Uterus (tissue), 4 donors: ENCODE data around the gene ZNF846. TPM values are rescaled to one million over a fixed set of nuclear protein-coding genes. Genes with fewer than 3 reads are reported as not detected.
"Not testable (repeated sequence)": the region's sequence is repeated elsewhere in the genome, so short reads cannot be mapped to it uniquely, and the experiment has no call there.

Source experiments
- DNase-seq, 2 donors: peaks; one replicate each; pipeline ENCODE4 v3.0.0-alpha.2; 2019 to 2020
- H3K27ac ChIP-seq, 2 donors: fragments of 200-600 bp; sonication (generic); 1 replicate in 1 of 2; 2 replicates in 1 of 2; pipeline ENCODE4 v1.5.1; 2016 to 2018
- H3K27me3 ChIP-seq, 2 donors: fragments of 200-600 bp; sonication (generic); one replicate each; pipeline ENCODE4 v1.5.1; 2018 to 2019; ENCODE audit warnings: control low read depth in 1 of 2
- H3K36me3 ChIP-seq, 2 donors: fragments of 200-600 bp; sonication (generic); one replicate each; pipeline ENCODE4 v1.5.1; 2019; ENCODE audit warnings: control low read depth in 1 of 2
- H3K4me1 ChIP-seq, 2 donors: fragments of 200-600 bp; sonication (generic); one replicate each; pipeline ENCODE4 v1.5.1; 2018 to 2019; ENCODE audit warnings: control low read depth in 1 of 2
- H3K4me3 ChIP-seq, 2 donors: fragments of 200-600 bp; sonication (generic); 1 replicate in 1 of 2; 2 replicates in 1 of 2; pipeline ENCODE4 v1.5.1; 2018 to 2019; ENCODE audit warnings: mild to moderate bottlenecking in 1 of 2
- H3K9me3 ChIP-seq, 2 donors: fragments of 200-600 bp; sonication (generic); one replicate each; pipeline ENCODE4 v1.5.1; 2019; ENCODE audit warnings: control low read depth in 1 of 2
- POLR2A ChIP-seq, 2 donors: fragments of 450-650 bp; IDR thresholded peaks; one replicate each; pipeline ENCODE4 v1.6.1; 2016; ENCODE audit warnings: antibody characterized with exemption in 2 of 2, mild to moderate bottlenecking in 1 of 2, moderate library complexity in 1 of 2
- intact Hi-C: fragments of 100-400 bp; cut with DNase I; formaldehyde crosslinking; loops from one replicate; pipeline ENCODE4 v1.15.1; 2023; ENCODE audit warnings: low total_unique reads
- total RNA-seq, 4 donors: library from RNA; depleted of rRNA in 3 of 4; stranded (reverse); fragments of >200 nt in 3 of 4; gene quantifications; one replicate each; pipeline versions ENCODE4 v1.1.0 to v1.2.4, GENCODE V29; 2014 to 2023
- TF ChIP-seq, protein P1 (sequence below), 4 experiments: fragments of 200-600 bp in 2 of 4; fragments of 450-650 bp in 2 of 4; sonication (generic) in 2 of 4; IDR thresholded peaks; one replicate each; pipeline ENCODE4 v1.5.1; 2016 to 2019; ENCODE audit warnings: antibody characterized with exemption in 4 of 4, mild to moderate bottlenecking in 2 of 4, moderate library complexity in 1 of 4
- donor health status: DM: yes; HTN: yes; CAD: no.

ZNF846 gene
- total RNA-seq, 4 donors from 2014 or later, result 15.0 to 71.0 (median 39.7) TPM

DNA sequence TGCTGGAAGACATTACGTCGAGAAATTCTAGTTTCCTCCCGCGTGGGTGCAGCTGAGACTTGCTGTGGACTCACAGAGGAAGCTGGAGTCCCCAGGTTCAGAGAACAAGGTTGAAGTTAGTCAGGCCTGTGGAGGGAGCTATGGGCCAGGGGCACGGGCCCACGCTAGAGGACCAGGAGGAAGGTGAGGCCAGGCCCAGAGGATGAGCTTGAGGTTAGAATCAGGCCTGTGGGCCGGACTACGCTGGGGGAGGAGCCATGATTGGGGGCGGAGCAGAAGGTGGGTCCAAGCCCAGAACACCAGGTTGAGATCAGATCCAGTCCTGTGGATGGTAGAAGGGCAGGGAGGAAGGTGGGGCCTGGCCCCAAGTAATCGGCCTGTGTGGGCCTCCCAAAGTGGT is 32.6 kb downstream of the ZNF846 start:
- no peak for DNase-seq
- intact Hi-C loops, result no loop called here
- no peaks in the 10 kb centered on the region for H3K27me3 ChIP-seq
- H3K9me3 ChIP-seq, result no peaks in the 10 kb centered on the region
- no peaks in the 10 kb centered on the region for H3K36me3 ChIP-seq
- H3K4me1 ChIP-seq, result no peaks in the 10 kb centered on the region
- no peak overlapping the region for H3K4me3 ChIP-seq
- no peak for TF ChIP-seq POLR2A (IDR thresholded peaks at IDR 0.05)
- TF ChIP-seq, protein P1, sequence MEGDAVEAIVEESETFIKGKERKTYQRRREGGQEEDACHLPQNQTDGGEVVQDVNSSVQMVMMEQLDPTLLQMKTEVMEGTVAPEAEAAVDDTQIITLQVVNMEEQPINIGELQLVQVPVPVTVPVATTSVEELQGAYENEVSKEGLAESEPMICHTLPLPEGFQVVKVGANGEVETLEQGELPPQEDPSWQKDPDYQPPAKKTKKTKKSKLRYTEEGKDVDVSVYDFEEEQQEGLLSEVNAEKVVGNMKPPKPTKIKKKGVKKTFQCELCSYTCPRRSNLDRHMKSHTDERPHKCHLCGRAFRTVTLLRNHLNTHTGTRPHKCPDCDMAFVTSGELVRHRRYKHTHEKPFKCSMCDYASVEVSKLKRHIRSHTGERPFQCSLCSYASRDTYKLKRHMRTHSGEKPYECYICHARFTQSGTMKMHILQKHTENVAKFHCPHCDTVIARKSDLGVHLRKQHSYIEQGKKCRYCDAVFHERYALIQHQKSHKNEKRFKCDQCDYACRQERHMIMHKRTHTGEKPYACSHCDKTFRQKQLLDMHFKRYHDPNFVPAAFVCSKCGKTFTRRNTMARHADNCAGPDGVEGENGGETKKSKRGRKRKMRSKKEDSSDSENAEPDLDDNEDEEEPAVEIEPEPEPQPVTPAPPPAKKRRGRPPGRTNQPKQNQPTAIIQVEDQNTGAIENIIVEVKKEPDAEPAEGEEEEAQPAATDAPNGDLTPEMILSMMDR (IDR thresholded peaks at IDR 0.05), result no peak
- H3K27ac ChIP-seq, result no peak overlapping the region

DNA sequence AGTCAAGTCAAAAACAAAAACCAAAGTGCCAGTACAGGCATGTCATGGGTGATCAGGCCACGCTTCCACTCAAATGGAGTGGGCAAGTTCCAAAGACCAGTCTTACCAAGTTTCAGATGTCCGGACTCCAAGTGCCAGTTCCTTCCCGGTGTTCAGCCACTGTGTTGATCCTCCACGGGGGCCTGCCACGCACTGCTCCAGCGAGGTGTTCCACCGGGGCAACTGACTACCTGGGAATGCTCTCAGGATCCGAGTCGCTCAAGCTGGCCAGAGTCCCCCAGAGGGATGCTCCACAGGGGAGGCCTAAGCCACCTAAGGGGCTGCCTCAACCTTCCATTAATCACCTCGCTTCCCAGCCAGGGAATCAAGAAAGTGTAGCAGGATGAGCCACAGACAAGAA is 38.5 kb downstream of the ZNF846 start:
- H3K9me3 ChIP-seq, H3K4me1 ChIP-seq, H3K4me3 ChIP-seq, H3K27me3 ChIP-seq, DNase-seq, H3K27ac ChIP-seq, H3K36me3 ChIP-seq, intact Hi-C loops: not testable (repeated sequence)

DNA sequence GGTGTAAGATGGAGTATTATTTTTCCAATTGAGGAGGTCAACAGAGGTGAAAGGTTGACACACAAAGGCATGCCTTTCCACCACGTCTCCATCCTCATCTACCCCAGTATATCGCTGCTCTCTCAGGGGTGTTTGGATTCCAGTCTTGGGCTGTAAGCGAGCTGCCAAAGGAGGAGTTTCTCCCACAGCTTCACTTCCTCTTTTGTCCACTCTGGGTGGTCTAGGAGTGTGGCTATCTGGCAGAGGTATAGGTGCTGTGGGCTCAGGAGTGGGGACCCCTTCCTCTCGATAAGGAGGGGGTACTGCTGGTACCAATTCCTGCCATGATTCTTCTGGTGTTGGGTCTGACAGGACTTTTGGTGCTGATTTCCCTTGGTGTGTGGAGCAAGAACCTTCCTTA is 39.4 kb downstream of the ZNF846 start:
- no peaks in the 10 kb centered on the region for H3K4me1 ChIP-seq
- intact Hi-C loops, result no loop called here

DNA sequence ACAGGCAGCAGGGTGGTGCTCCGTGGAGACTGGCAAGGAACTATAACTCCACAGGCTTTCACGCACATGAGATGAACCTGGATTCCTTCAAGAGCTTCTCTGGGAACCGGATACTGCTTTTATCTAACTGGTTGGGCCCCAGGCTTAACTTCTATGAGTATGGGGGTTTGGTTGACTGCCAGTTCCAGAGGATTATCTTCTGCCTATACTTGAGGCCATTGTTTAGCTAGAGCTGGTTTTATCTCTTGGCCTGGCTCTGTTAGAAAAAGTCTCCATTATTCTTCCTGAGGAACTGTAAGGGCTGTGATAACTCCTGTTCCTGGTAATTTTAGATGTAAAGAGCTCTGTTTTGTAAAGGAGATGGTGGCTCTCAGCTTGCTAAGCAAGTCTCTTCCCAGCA is 40.9 kb downstream of the ZNF846 start:
- intact Hi-C loops, result no loop called here
- H3K27me3 ChIP-seq, result no peaks in the 10 kb centered on the region

More for the DNA sequence above, 39.4 kb downstream of the ZNF846 start:
- H3K27me3 ChIP-seq, result no peaks in the 10 kb centered on the region
- no peak overlapping the region for H3K27ac ChIP-seq
- TF ChIP-seq, protein P1 (IDR thresholded peaks at IDR 0.05), result no peak
- no peak for TF ChIP-seq POLR2A (IDR thresholded peaks at IDR 0.05)
- H3K9me3 ChIP-seq, result no peaks in the 10 kb centered on the region
- no peak for DNase-seq
- H3K36me3 ChIP-seq, result no peaks in the 10 kb centered on the region
- H3K4me3 ChIP-seq, result no peak overlapping the region

DNA sequence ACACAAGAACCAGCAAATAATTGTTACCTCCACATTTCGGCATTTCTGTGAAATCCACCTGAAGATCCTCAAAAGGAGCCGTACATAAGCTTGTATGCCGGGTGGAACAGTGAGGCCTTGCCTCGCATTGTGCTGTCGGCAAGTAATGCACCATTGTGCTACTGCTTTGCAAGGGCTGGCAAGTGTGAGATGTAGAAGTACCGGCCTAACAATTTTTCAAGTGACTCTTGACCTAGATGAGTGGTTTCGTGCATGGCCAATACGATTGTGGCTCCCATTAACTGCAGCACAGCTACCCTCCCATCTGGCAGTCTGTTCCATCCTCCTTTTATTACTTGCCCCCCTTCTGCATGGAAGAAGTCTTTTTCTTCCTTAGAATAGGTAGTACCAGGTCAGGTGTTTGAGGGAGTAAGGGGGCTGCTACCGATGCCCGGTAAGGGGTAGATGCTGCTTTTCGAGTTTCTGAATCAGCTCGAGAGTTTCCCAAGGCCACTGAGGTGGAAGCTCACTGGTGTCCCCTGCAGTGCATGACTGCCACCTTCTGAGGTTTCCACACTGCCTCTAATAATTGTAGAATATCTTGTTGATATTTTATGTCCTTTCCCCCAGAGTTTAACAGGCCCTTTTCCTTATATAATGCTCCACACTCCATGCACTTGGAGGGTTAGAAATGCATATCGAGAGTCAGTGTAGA is 42.9 kb downstream of the ZNF846 start:
- DNase-seq, H3K4me3 ChIP-seq, H3K36me3 ChIP-seq, H3K9me3 ChIP-seq, H3K4me1 ChIP-seq, H3K27me3 ChIP-seq, intact Hi-C loops, H3K27ac ChIP-seq: not testable (repeated sequence)

More for the DNA sequence above, 40.9 kb downstream of the ZNF846 start:
- H3K4me1 ChIP-seq, result no peaks in the 10 kb centered on the region
- H3K36me3 ChIP-seq, result no peaks in the 10 kb centered on the region
- H3K9me3 ChIP-seq, result no peaks in the 10 kb centered on the region
- no peak for TF ChIP-seq POLR2A (IDR thresholded peaks at IDR 0.05)
- TF ChIP-seq, protein P1 (IDR thresholded peaks at IDR 0.05), result no peak
- no peak overlapping the region for H3K27ac ChIP-seq
- no peak overlapping the region for H3K4me3 ChIP-seq
- no peak for DNase-seq

DNA sequence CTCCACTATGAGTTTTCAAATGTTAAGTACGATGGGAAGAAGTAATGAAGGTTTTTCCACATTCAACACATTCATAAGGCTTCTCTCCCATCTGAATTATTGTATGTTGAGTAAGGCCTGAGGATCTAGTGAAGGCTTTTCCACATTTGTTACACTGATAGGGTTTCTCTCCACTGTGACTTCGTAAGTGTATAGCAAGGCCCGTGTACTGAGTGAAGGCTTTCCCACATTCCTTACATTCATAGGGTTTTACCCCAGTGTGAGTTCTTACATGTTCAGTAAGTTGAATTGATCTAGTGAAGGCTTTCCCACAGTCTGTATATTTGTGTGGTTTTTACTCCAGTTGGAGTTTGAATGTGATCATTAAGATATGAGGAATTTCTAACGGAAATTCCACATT is 44.4 kb downstream of the ZNF846 start:
- no peaks in the 10 kb centered on the region for H3K27me3 ChIP-seq
- intact Hi-C loops, result no loop called here
- TF ChIP-seq, protein P1 (IDR thresholded peaks at IDR 0.05), result no peak
- TF ChIP-seq POLR2A (IDR thresholded peaks at IDR 0.05), result no peak
- H3K4me3 ChIP-seq, result no peak overlapping the region
- H3K36me3 ChIP-seq, result no peaks in the 10 kb centered on the region
- no peaks in the 10 kb centered on the region for H3K4me1 ChIP-seq
- no peaks in the 10 kb centered on the region for H3K9me3 ChIP-seq
- no peak overlapping the region for H3K27ac ChIP-seq
- DNase-seq, result no peak
